ENCODE results near the gene RNF31.

The RNF31 gene

GRCh38 chr14:24119691-24120090 lies 27.6 kb upstream of the RNF31 start:
- DNase-seq (ENCODE audit: low read depth): no peak
- H3K4me3 ChIP-seq (ENCODE audit: low read depth, low read length): no peak overlapping the region
- TF ChIP-seq CTCF (conservative IDR thresholded peaks at IDR 0.05; ENCODE audit: low read depth, low read length): no peak

DNA sequence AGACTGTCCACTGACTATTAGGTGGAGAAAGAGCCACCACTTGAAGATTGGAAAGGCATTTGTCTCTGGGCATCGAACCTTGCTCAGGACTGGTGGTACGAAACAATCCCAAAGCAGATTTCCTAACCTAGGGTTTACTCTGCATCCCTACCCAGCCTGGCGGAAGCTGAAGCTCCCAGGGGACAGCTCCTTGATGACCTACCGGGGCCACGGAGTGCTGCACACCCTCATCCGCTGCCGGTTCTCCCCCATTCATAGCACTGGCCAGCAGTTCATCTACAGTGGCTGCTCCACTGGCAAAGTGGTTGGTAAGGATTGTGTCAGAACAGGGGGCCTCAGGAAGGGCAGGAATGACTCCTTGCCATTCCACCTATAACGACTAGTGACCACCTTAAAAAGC lies 26.1 kb upstream of the RNF31 start:
- H3K4me3 ChIP-seq (ENCODE audit: low read depth, low read length): no peak overlapping the region
- DNase-seq (ENCODE audit: low read depth): no peak
- no peak for TF ChIP-seq CTCF (conservative IDR thresholded peaks at IDR 0.05; ENCODE audit: low read depth, low read length)

GRCh38 chr14:24122416-24122815 lies 24.9 kb upstream of the RNF31 start:
- no peak overlapping the region for H3K4me3 ChIP-seq (ENCODE audit: low read depth, low read length)
- no peak for DNase-seq (ENCODE audit: low read depth)

DNA sequence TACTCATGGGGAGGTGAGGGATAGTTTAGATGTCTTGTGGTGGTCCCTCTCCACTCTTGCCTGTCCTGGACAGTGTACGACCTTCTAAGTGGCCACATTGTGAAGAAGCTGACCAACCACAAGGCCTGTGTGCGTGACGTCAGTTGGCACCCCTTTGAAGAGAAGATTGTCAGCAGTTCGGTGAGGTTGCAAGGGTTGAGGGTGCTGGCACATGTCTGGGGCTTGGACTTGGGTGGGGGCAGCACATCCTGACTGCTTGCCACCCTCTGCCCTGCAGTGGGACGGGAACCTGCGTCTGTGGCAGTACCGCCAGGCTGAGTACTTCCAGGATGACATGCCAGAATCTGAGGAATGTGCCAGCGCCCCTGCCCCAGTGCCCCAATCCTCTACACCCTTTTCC lies 24.4 kb upstream of the RNF31 start:
- TF ChIP-seq CTCF (conservative IDR thresholded peaks at IDR 0.05; ENCODE audit: low read depth, low read length): no peak
- no peak for DNase-seq (ENCODE audit: low read depth)
- H3K4me3 ChIP-seq (ENCODE audit: low read depth, low read length): no peak overlapping the region

More at GRCh38 chr14:24122416-24122815, 24.9 kb upstream of the RNF31 start:
- no peak for TF ChIP-seq CTCF (conservative IDR thresholded peaks at IDR 0.05; ENCODE audit: low read depth, low read length)

GRCh38 chr14:24123424-24124417 lies 23.6 kb upstream of the RNF31 start:
- TF ChIP-seq CTCF (conservative IDR thresholded peaks at IDR 0.05; ENCODE audit: low read depth, low read length): no peak

GRCh38 chr14:24126939-24127338 lies 20.4 kb upstream of the RNF31 start:
- no peak for DNase-seq (ENCODE audit: low read depth)
- no peak for TF ChIP-seq CTCF (conservative IDR thresholded peaks at IDR 0.05; ENCODE audit: low read depth, low read length)
- no peak overlapping the region for H3K4me3 ChIP-seq (ENCODE audit: low read depth, low read length)

More at GRCh38 chr14:24123424-24124417, 23.6 kb upstream of the RNF31 start:
- H3K4me3 ChIP-seq (ENCODE audit: low read depth, low read length): no peak overlapping the region
- DNase-seq (ENCODE audit: low read depth): no peak

- H3K4me3 ChIP-seq (ENCODE audit: low read depth, low read length): no peak overlapping the region
- no peak for TF ChIP-seq CTCF (conservative IDR thresholded peaks at IDR 0.05; ENCODE audit: low read depth, low read length)
- DNase-seq (ENCODE audit: low read depth): no peak
Measured at GRCh38 chr14:24127673-24128072, 19.6 kb upstream of the RNF31 start.

All from choroid plexus epithelial cell (primary cell).